ENCODE measurements around the gene UBE2G2.

The UBE2G2 gene

DNA sequence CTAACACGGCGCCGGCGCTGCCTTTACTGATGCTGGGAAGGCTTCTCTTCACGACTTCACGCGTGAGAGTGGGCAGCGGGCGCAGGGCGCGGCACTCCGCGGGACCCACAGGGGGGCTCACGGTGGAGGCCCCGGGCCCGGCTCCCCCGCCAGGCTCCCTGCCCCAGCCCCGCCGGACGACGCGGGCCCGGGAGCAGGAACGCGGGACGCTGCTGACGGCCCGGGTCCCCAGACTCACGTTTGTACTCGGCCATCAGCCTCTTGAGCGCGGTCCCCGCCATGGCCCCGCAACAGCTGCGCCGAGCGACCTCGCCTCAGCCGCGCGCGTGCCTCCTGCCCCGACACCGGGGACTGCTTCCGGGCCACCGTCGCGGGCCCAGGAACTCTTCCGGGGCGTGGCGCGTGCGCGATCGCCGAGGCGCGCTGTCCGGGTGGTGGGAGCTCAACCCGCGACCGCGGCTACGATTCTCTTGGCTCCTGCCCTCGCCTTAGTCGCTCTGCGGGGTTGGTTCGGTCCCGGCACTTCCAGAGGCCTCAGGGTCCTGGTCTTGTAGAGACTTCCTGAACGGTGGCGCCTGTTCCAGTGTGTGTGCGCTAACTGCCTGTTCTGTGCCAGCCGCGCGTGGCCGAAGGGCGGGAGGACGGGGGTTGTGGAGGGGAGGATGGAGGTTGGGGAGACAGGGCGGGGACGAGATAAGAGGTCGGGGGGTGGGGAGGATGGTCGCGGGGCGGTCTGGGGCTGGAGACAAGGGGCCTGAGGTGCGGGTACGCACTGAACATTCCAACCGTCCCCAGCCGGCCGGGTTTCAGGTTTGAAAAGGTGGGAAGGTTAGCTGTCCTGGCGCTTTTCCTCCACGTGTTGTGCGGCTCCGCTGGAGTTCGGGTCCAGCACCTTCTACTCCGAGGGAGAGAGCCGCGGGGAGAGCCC, at the start of gene UBE2G2:
Gene UBE2G2 (minus strand): TSS at position 353 of the 928 bp plus-strand sequence. CDS start 72 bp downstream, at position 281.
- Mint-ChIP-seq H3K9me3 (ENCODE audit: low read depth) (no peaks in the 10 kb centered on the region), H3K4me1 (ENCODE audit: low read depth) (peaks cover 52% of the 10 kb centered on the region), H3K27me3 (no peaks in the 10 kb centered on the region), H3K27ac (peak within 1 kb of the TSS; percentile 97), H3K36me3 (peaks cover 19% of the 10 kb centered on the region), H3K4me3 (peak within 1 kb of the TSS; percentile 100)

DNA sequence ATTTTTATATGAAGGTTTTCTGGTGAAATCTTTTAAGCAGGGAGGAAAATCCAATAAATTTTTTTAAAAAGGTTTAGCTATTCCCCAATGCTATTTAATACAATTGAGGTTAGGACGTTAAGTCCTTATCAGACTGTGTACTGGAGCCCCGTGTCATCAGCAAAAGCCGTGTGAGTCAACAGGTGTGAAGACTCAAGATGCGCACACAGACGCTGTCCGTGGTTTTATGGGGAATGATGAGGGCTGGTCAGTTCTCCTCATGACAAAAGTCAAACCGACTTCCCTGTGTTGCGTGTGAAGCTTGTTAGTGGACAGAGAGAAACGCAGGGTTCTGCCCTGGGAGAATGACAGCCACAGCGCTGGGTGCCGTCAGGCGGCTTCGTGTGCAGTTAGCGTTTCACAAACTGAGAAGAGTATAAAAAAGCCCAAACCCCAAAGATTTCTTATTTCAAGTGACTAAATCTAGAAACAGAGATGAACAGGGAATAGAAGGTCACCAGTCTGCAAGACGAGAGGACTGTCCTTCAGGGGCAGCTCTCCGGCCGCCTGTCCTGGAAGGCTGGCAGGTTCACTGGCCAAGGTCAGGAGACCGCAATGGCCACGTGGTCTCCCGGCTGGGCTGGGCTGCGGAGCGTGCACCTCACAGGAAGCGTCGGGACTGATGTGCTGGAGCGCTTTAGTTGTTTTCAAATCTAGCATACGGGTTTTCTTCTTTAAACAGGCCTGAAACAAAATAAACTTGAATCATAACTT, 49.5 kb upstream of the UBE2G2 start:
- H3K4me3 Mint-ChIP-seq, result no peak overlapping the region
- H3K4me1 Mint-ChIP-seq (ENCODE audit: low read depth), result peaks cover 40% of the 10 kb centered on the region
- no peaks in the 10 kb centered on the region for H3K9me3 Mint-ChIP-seq (ENCODE audit: low read depth)
- no peaks in the 10 kb centered on the region for H3K36me3 Mint-ChIP-seq
- H3K27ac Mint-ChIP-seq, result peak overlapping the region; percentile 34
- H3K27me3 Mint-ChIP-seq, result no peaks in the 10 kb centered on the region

- H3K4me1 Mint-ChIP-seq (ENCODE audit: low read depth), result peaks cover 41% of the 10 kb centered on the region
- no peaks in the 10 kb centered on the region for H3K27me3 Mint-ChIP-seq
- H3K9me3 Mint-ChIP-seq (ENCODE audit: low read depth), result no peaks in the 10 kb centered on the region
- no peak overlapping the region for H3K27ac Mint-ChIP-seq
- H3K4me3 Mint-ChIP-seq, result no peak overlapping the region
- no peaks in the 10 kb centered on the region for H3K36me3 Mint-ChIP-seq
Measured at GRCh38 chr21:44850208-44850800, 48.7 kb upstream of the UBE2G2 start.

DNA sequence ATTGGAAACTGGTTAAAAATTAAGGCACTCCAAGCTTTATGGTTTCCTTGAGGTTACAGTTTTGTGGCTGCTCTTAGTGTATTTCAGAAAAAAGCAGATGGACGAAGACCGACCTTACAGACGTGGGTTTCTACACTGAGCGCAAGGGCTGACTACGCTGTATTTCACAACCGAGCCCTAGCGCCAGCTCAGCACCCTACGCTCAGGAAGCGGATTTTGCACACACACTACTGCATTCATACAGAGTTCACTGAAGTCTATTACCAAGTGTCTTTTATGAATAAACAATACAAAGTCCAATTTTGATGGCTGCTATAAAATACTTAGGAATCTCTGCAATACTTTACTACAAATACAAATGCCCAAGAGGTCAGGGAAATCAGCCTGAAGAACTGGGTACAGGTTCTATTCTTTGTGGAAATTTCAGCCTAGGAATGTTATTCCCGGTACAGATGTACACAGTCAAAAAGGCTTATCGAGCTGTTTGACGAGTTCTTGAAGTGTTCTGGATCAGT, 48.1 kb upstream of the UBE2G2 start:
- no peaks in the 10 kb centered on the region for H3K36me3 Mint-ChIP-seq
- H3K4me1 Mint-ChIP-seq (ENCODE audit: low read depth), result peaks cover 36% of the 10 kb centered on the region
- no peak overlapping the region for H3K27ac Mint-ChIP-seq

GRCh38 chr21:44848821-44849521, 47.4 kb upstream of the UBE2G2 start:
- peaks cover 31% of the 10 kb centered on the region for H3K4me1 Mint-ChIP-seq (ENCODE audit: low read depth)
- H3K4me3 Mint-ChIP-seq, result no peak overlapping the region
- no peaks in the 10 kb centered on the region for H3K9me3 Mint-ChIP-seq (ENCODE audit: low read depth)
- no peaks in the 10 kb centered on the region for H3K36me3 Mint-ChIP-seq
- no peak overlapping the region for H3K27ac Mint-ChIP-seq
- H3K27me3 Mint-ChIP-seq, result no peaks in the 10 kb centered on the region

More for the DNA sequence above, 48.1 kb upstream of the UBE2G2 start:
- H3K4me3 Mint-ChIP-seq, result no peak overlapping the region
- no peaks in the 10 kb centered on the region for H3K9me3 Mint-ChIP-seq (ENCODE audit: low read depth)
- H3K27me3 Mint-ChIP-seq, result no peaks in the 10 kb centered on the region

DNA sequence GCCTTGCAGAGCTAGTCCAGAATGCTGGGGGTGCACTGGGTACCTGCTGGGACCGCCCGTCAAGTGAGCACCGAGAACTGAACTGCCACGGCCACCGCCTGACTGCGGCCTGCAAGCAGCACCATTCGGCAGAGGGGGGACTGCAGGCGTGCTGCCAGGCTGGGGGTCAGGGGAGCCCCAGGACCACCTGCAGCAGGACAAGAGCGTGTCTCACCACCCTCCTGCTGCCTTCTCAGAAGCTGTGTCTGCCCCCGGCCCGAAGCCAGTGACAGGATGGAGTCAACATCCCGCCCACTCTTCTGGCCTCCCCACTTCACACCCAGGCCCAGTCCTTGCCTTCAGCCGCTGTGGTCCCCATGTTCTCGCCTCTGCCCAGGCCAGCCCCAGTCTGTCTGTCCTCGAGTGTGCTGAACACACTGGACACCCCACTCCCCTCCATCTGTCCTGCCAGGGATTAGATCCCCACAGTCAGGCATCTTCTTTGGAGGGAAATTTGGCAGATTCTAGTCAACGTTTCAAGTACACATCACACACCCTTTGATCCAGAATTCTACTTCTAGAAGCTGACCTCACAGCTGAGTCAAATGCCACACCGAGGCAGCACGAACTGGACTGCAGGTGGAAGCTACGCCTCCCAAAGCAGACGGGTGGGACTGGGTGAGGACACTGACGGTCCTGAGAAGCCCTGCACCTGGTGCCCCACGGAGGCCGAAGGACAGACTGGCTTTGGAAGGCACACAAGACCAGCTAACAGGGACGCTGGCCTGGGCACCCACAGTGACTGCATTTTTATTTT, 45.8 kb upstream of the UBE2G2 start:
- Mint-ChIP-seq H3K36me3 (no peaks in the 10 kb centered on the region), H3K27ac (no peak overlapping the region), H3K27me3 (no peaks in the 10 kb centered on the region), H3K4me1 (ENCODE audit: low read depth) (peaks cover 25% of the 10 kb centered on the region), H3K9me3 (ENCODE audit: low read depth) (no peaks in the 10 kb centered on the region), H3K4me3 (no peak overlapping the region)

GRCh38 chr21:44846485-44847260, 45.1 kb upstream of the UBE2G2 start:
- H3K9me3 Mint-ChIP-seq (ENCODE audit: low read depth), result no peaks in the 10 kb centered on the region
- H3K27ac Mint-ChIP-seq, result peak overlapping the region; percentile 61
- no peaks in the 10 kb centered on the region for H3K27me3 Mint-ChIP-seq
- H3K4me1 Mint-ChIP-seq (ENCODE audit: low read depth), result peaks cover 20% of the 10 kb centered on the region
- no peaks in the 10 kb centered on the region for H3K36me3 Mint-ChIP-seq
- H3K4me3 Mint-ChIP-seq, result peak overlapping the region; percentile 78

DNA sequence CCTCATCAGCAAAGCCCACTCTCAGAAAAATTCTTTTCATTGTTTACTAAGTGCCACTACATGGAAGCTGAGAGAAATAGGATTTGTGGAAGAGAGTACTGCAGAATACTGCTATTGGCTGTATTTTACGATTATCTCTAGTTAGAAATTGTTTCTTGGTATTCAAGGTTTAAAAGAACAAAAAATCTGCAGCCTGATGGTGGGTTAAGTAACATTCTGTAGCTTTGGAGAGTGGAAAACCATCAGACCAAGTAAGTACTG, 44.5 kb upstream of the UBE2G2 start:
- Mint-ChIP-seq H3K4me3 (peak overlapping the region; percentile 78), H3K9me3 (ENCODE audit: low read depth) (no peaks in the 10 kb centered on the region), H3K36me3 (no peaks in the 10 kb centered on the region), H3K4me1 (ENCODE audit: low read depth) (peaks cover 15% of the 10 kb centered on the region), H3K27me3 (no peaks in the 10 kb centered on the region), H3K27ac (peak overlapping the region; percentile 61)

DNA sequence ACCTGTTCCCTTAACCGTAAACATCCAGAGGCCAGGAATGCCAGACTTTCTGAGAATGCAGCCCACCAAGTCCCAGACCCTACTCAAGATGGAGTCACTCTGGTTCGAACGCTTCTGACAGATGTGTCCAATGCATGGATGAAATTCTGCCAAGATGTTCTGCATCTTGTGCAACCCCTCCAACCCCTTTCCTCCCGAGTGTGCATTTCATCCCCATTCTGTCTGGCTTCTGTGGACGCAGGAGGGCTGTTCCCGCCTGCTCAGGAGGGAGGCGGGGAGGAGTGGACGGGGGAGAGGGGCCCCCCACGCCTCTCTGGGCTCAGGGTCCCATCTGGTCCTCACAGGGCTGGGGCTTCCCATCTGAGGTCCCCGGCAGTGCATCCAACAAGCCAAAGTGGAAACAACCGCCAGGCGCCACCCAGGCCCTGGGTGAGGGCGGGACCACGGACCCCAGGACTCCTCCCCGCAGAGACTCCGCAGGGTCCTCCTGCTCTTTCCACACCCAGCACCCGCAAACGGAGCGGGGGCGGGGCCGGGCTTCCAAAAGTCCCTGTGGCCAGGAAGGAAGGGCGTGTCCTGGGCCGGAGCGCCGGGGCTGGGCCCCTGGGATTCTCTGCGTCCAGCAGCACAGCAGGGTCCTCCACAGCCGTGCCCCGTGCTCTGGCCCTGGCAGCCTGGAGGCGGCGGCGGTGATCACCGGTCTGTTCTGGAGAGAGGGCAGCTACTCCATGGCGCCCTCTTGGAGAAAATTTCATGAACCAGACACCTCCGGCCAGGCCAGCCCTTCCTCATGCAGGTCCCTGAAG, 44.0 kb upstream of the UBE2G2 start:
- peak overlapping the region; percentile 78 for H3K4me3 Mint-ChIP-seq
- peak overlapping the region; percentile 61 for H3K27ac Mint-ChIP-seq
- peaks cover 13% of the 10 kb centered on the region for H3K4me1 Mint-ChIP-seq (ENCODE audit: low read depth)
- H3K36me3 Mint-ChIP-seq, result no peaks in the 10 kb centered on the region
- H3K27me3 Mint-ChIP-seq, result no peaks in the 10 kb centered on the region
- no peaks in the 10 kb centered on the region for H3K9me3 Mint-ChIP-seq (ENCODE audit: low read depth)

GRCh38 chr21:44844256-44844655, 42.6 kb upstream of the UBE2G2 start:
- no peaks in the 10 kb centered on the region for H3K36me3 Mint-ChIP-seq
- H3K27ac Mint-ChIP-seq, result no peak overlapping the region
- peaks cover 13% of the 10 kb centered on the region for H3K4me1 Mint-ChIP-seq (ENCODE audit: low read depth)
- no peaks in the 10 kb centered on the region for H3K9me3 Mint-ChIP-seq (ENCODE audit: low read depth)
- H3K27me3 Mint-ChIP-seq, result no peaks in the 10 kb centered on the region
- no peak overlapping the region for H3K4me3 Mint-ChIP-seq

GRCh38 chr21:44842721-44843445, 41.3 kb upstream of the UBE2G2 start:
- Mint-ChIP-seq H3K36me3 (no peaks in the 10 kb centered on the region), H3K4me3 (no peak overlapping the region), H3K27ac (no peak overlapping the region), H3K27me3 (no peaks in the 10 kb centered on the region), H3K4me1 (ENCODE audit: low read depth) (peaks cover 13% of the 10 kb centered on the region), H3K9me3 (ENCODE audit: low read depth) (no peaks in the 10 kb centered on the region)

- Mint-ChIP-seq H3K27ac (no peak overlapping the region), H3K4me1 (ENCODE audit: low read depth) (peaks cover 11% of the 10 kb centered on the region), H3K9me3 (ENCODE audit: low read depth) (no peaks in the 10 kb centered on the region), H3K27me3 (no peaks in the 10 kb centered on the region), H3K4me3 (no peak overlapping the region), H3K36me3 (no peaks in the 10 kb centered on the region)
Measured at GRCh38 chr21:44842087-44842486, 40.5 kb upstream of the UBE2G2 start.

All from activated naive CD8-positive, alpha-beta T cell (primary cell).